GM23338 (cell line): Measurements from ENCODE around the gene DGKG.

Source experiments
- CREB1 ChIP-seq: fragments of 250-450 bp; sonication (Bioruptor Pico); IDR thresholded peaks from 2 replicates; pipeline ENCODE4 v1.5.0; 2020; ENCODE audit warnings: low read depth, mild to moderate bottlenecking, moderate library complexity
- CTCF ChIP-seq, 2 experiments: fragments of 200-600 bp in 1 of 2; sonication (generic) in 1 of 2; conservative IDR thresholded peaks; 2 replicates each; pipeline versions ENCODE4 v1.5.1 to v1.6.1; 2016 to 2017; ENCODE audit warnings: antibody characterized with exemption in 2 of 2, low read depth in 2 of 2, mild to moderate bottlenecking in 2 of 2, moderate library complexity in 1 of 2
- EZH2 ChIP-seq: fragments of 200-600 bp; sonication (generic); IDR thresholded peaks from one replicate; pipeline ENCODE4 v1.8.0; 2017; ENCODE audit warnings: antibody characterized with exemption, mild to moderate bottlenecking, low read depth; ENCODE audit not compliant: unreplicated experiment
- EZH2phosphoT487 ChIP-seq: fragments of 200-600 bp; sonication (generic); IDR thresholded peaks from one replicate; pipeline ENCODE4 v1.8.1; 2018; ENCODE audit warnings: antibody characterized with exemption; ENCODE audit not compliant: unreplicated experiment
- JUNB ChIP-seq: IDR thresholded peaks from one replicate; pipeline ENCODE4 v1.6.1; 2016; ENCODE audit warnings: antibody characterized with exemption; ENCODE audit not compliant: unreplicated experiment
- NANOG ChIP-seq: IDR thresholded peaks from 2 replicates; pipeline ENCODE4 v1.6.1; 2016; ENCODE audit warnings: antibody characterized with exemption, borderline replicate concordance
- POLR2AphosphoS5 ChIP-seq: IDR thresholded peaks from 2 replicates; pipeline ENCODE4 v1.6.1; 2016; ENCODE audit warnings: antibody characterized with exemption, low read depth
- REST ChIP-seq: IDR thresholded peaks from one replicate; pipeline ENCODE4 v1.6.1; 2018; ENCODE audit warnings: antibody characterized with exemption; ENCODE audit not compliant: unreplicated experiment
- TF ChIP-seq, protein P1 (sequence below): IDR thresholded peaks from 2 replicates; pipeline ENCODE4 v1.6.1; 2016; ENCODE audit warnings: antibody characterized with exemption

- TF ChIP-seq EZH2 (no peak), CTCF (conservative IDR thresholded peaks at IDR 0.05; ENCODE audit: low read depth in 2 of 2) (no peak), REST (no peak), POLR2AphosphoS5 (no peak), EZH2phosphoT487 (no peak), CREB1 (CRISPR knock-in tag) (no peak), JUNB (no peak), NANOG (no peak)
- TF ChIP-seq, protein P1, sequence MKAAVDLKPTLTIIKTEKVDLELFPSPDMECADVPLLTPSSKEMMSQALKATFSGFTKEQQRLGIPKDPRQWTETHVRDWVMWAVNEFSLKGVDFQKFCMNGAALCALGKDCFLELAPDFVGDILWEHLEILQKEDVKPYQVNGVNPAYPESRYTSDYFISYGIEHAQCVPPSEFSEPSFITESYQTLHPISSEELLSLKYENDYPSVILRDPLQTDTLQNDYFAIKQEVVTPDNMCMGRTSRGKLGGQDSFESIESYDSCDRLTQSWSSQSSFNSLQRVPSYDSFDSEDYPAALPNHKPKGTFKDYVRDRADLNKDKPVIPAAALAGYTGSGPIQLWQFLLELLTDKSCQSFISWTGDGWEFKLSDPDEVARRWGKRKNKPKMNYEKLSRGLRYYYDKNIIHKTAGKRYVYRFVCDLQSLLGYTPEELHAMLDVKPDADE: no peak
Measured at GRCh38 chr3:186366206-186366605, 4.2 kb upstream of the DGKG start.
